Activated CD8-positive, alpha-beta memory T cell treated with anti-CD3 and anti-CD28 coated beads for 48 hours (primary cell): Measurements from ENCODE around the gene NAPSA.

Source experiments
- DNase-seq, 3 experiments: peaks; one replicate each; pipeline ENCODE4 v3.0.0-alpha.2; 2020; ENCODE audit warnings: low read depth in 2 of 3, low spot score in 2 of 3

Gene NAPSA

DNA sequence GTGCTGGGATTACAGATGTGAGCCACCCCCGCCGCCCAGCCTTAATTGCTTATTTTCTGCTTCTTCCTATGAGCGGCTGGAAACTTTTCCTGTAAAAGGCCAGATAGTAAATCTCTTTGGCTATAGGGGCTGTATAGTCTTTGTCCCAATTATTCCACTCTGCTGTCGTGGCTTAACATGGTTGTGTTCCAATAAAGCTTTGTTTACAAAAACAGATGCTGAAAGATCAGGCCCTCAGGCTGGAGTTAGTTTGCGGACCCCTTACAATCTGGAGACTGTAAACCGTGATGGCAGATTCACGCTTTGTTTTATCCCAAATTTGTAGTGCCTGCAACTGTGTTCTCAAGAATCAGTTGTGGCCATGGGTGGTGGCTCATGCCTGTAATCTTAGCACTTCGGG lies 47.0 kb downstream of the NAPSA start:
- DNase-seq = no peak

- no peak for DNase-seq
Measured at GRCh38 chr19:50317115-50317514, 48.3 kb downstream of the NAPSA start.

GRCh38 chr19:50315773-50316448 lies 49.5 kb downstream of the NAPSA start:
- DNase-seq = peak in 1 of 3 experiments; percentile 20

DNA sequence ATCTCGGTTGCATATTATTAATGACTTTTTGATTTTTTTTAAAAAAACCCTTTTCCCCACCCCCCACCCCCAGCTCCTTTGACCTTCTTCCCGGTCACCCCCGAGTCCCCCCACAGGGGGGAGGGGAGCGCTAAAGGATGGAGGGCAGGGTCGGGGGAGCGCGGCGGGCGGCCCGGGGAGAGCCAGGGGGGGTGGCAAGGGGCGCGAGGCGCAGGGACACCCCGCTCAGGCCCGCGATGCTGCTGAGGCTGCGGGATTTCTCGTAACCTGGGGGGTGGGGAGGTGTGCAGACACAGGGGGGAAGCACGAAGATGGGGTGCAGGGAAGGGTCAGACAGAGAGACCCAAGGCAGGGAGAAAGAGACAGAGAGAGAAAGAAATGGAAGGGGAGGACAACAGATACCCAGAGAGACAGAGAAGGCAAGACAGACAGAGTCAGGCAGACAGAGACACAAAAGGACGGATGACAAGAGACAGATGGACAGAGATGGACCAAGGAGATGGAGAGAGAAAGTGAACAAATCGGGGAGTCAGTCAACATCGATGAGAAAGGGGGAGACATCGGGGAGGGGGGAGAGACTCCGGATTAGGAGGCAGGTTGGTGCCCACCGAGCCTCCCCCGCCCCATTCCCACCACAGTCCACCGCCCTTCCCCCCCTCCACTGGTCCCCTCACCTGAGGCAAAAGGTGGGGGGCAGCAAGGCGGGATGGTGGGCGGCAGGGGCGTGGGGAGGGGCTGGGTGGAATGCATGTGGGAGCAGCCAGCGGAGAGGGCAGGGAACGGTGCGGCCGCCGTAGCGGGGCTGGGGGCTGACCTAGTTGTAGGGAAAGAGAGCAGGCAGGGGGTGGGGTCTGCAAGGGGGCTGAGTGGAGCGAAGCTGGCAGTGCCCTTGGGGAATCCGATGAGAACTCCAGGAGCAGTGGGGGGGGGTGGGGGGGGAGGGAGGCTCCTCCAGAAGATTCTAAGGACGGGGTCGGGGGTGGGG lies 50.4 kb downstream of the NAPSA start:
- DNase-seq = no peak

DNA sequence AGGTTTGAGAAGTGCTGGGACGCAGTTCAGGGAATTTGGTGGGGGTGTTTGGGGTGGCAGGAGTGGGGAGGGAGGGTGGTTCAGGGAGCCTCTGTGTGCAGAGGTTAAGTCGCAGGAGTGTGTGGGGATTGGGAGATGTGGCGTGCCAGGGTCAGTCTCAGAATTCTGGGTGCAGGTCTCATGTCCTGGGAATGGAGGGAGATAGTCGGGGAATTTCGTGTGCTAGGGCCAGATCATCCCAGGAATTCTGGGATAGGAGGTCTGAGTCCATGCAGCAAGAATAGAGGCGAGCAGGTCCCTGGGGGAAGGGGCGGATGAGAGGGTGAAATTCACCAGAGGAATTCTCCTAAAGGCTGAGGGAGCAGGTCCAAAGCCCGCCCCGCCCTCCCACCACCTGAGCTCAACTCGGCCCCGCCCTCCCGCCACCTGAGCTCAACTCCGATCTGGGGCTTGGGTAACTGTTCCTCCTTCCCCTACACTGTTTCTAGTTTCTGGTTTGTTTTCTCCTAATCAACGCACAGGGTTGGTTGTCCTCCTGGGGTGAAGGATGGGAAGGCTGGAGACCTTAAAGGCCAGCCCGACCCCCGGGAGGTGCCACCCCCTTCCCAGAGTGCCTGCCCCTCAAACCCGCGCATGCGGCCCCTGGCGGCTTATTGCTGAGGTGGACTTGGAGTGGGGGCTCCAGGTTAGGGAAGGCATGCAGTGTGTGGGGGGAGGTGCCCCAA lies 51.5 kb downstream of the NAPSA start:
- DNase-seq = no peak

DNA sequence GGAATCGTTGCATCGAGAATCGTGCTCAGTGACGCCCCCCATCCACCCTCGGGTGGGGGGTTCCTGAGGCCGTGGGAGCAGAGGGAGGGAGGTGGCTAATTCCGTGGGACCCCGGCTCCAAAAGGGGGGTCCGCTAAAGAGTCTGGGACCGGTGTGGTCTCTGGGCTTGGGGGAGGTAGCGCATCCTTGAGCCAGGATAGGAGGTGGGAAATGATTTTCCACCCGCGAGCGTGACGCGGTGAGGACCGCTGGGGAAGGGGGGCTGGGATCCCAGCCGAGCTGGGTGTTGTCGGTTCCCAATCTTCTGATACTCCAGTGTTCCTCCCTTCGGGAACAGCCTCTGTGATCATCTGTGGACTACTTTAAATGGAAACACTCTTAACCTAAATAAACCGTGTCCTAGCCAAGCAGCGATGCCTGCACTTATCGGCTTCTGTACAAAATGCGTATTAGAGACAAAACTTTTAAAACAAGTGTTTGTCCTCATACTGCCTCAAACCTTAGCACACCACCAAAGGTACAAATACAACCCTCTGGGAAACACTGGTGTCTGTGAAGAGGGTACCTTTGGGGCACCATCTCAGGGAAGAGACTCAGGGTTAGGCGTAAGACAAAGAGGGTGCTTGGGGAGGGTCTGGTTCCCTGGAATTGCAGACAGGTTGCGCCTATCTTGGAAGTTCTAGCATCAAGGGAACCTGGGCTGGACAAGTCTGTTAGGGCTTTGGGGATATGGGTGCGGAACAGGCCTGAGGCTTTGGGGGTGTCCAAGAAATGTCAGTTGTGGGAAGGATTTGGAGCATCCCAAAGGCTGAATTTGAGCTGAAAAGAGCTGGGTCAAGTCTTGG lies 52.2 kb downstream of the NAPSA start:
- DNase-seq = no peak

- no peak for DNase-seq
Measured at GRCh38 chr19:50311723-50312635, 53.5 kb downstream of the NAPSA start.

- no peak for DNase-seq
Measured at GRCh38 chr19:50310759-50311465, 54.5 kb downstream of the NAPSA start.

GRCh38 chr19:50309396-50310125 lies 55.9 kb downstream of the NAPSA start:
- DNase-seq = no peak

DNA sequence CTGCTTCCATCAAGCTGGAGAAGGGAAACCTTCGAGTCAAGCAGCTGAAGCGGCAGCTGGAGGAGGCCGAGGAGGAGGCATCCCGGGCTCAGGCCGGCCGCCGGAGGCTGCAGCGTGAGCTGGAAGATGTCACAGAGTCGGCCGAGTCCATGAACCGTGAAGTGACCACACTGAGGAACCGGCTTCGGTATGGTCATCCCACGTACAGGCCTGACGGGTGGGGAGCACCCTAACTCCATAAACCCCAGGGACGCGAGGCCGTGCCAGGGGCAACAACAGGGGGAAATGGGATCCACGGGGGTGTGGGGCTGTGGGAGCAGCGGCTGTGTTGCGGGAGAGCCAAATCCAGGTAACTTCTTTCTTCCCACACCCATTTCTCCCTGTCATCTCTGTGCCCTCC lies 56.4 kb downstream of the NAPSA start:
- no peak for DNase-seq
